ENCODE results near the gene DPCD. TPM values are rescaled to one million over a fixed set of nuclear protein-coding genes. Genes with fewer than 3 reads are reported as not detected.

DPCD gene
- total RNA-seq, 2 donors from 2014 or later = 33.3 to 52.0 TPM

GRCh38 chr10:101619983-101620382 lies 31.9 kb downstream of the DPCD start:
- Histone ChIP-seq H3K4me3 (ENCODE audit: low read length) (no peak overlapping the region), H3K36me3 (ENCODE audit: control insufficient read depth, insufficient read depth, low read length) (peaks cover 43% of the 10 kb centered on the region), H3K27me3 (ENCODE audit: control insufficient read depth, insufficient read depth, low read length, poor library complexity, severe bottlenecking) (no peaks in the 10 kb centered on the region), H3K27ac (ENCODE audit: low read depth, low read length) (no peak overlapping the region), H3K4me1 (ENCODE audit: control insufficient read depth, insufficient read depth, low read length) (peaks cover 29% of the 10 kb centered on the region), H3K9me3 (ENCODE audit: control insufficient read depth, low read length) (peaks cover 7% of the 10 kb centered on the region), H3K9ac (ENCODE audit: extremely low read depth, low read length, poor library complexity, severe bottlenecking) (no peak overlapping the region)
- Mint-ChIP-seq H3K4me1 (peaks cover 36% of the 10 kb centered on the region), H3K27me3 (ENCODE audit: insufficient read depth) (no peaks in the 10 kb centered on the region), H3K9me3 (no peaks in the 10 kb centered on the region), H3K4me3 (no peak overlapping the region), H3K27ac (no peak overlapping the region), H3K36me3 (ENCODE audit: low read depth) (peaks cover 47% of the 10 kb centered on the region)
- TF ChIP-seq CTCF (conservative IDR thresholded peaks at IDR 0.05) = no peak
- DNase-seq = no peak
- WGBS, 2 experiments (ENCODE audit: insufficient coverage in 1 of 2, insufficient read length in 1 of 2) = 89 to 97% methylated on average over 6 of the region's 6 CpGs

DNA sequence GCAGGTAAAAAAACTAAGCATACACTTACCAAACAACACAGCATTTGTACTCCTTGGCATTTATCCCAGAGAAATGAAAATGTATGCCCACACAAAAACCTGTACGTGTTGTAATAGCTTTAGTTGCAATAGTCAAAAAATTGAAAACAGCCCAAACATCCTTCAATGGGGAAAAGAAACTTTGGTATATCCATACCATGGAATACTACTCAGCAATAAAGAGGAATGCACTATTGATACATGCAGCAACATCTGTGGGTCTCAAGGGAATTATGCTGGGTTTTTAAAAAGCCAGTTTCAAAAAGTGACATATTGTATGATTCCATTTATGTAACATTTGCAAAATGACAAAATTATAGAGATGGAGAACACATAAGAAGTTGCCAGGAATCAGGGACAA lies 35.4 kb downstream of the DPCD start:
- Histone ChIP-seq H3K27me3 (ENCODE audit: control insufficient read depth, insufficient read depth, low read length, poor library complexity, severe bottlenecking) (no peaks in the 10 kb centered on the region), H3K27ac (ENCODE audit: low read depth, low read length) (no peak overlapping the region), H3K9ac (ENCODE audit: extremely low read depth, low read length, poor library complexity, severe bottlenecking) (no peak overlapping the region), H3K4me3 (ENCODE audit: low read length) (no peak overlapping the region), H3K9me3 (ENCODE audit: control insufficient read depth, low read length) (peaks cover 7% of the 10 kb centered on the region), H3K36me3 (ENCODE audit: control insufficient read depth, insufficient read depth, low read length) (peaks cover 29% of the 10 kb centered on the region), H3K4me1 (ENCODE audit: control insufficient read depth, insufficient read depth, low read length) (peaks cover 8% of the 10 kb centered on the region)
- no peak for TF ChIP-seq CTCF (conservative IDR thresholded peaks at IDR 0.05)
- H3K9me3 Mint-ChIP-seq = no peaks in the 10 kb centered on the region
- peaks cover 14% of the 10 kb centered on the region for H3K4me1 Mint-ChIP-seq
- H3K4me3 Mint-ChIP-seq = no peak overlapping the region
- no peak for DNase-seq
- H3K27ac Mint-ChIP-seq = no peak overlapping the region
- no peaks in the 10 kb centered on the region for H3K27me3 Mint-ChIP-seq (ENCODE audit: insufficient read depth)
- 100% methylated on average over 1 of the region's 1 CpG; no CpG with 5 or more reads in 1 of the 2 experiments for WGBS, 2 experiments (ENCODE audit: insufficient coverage in 1 of 2, insufficient read length in 1 of 2)
- H3K36me3 Mint-ChIP-seq (ENCODE audit: low read depth) = peaks cover 39% of the 10 kb centered on the region

GRCh38 chr10:101624526-101625102 lies 36.5 kb downstream of the DPCD start:
- no peak overlapping the region for H3K27ac Mint-ChIP-seq
- no peak overlapping the region for H3K4me3 Mint-ChIP-seq
- no peak for DNase-seq
- H3K36me3 Mint-ChIP-seq (ENCODE audit: low read depth) = peaks cover 44% of the 10 kb centered on the region
- H3K4me3 ChIP-seq (ENCODE audit: low read length) = no peak overlapping the region
- H3K9ac ChIP-seq (ENCODE audit: extremely low read depth, low read length, poor library complexity, severe bottlenecking) = no peak overlapping the region
- peaks cover 8% of the 10 kb centered on the region for H3K4me1 ChIP-seq (ENCODE audit: control insufficient read depth, insufficient read depth, low read length)
- WGBS, 2 experiments (ENCODE audit: insufficient coverage in 1 of 2, insufficient read length in 1 of 2) = 92% methylated on average over 4 of the region's 4 CpGs
- peaks cover 32% of the 10 kb centered on the region for H3K36me3 ChIP-seq (ENCODE audit: control insufficient read depth, insufficient read depth, low read length)
- H3K9me3 ChIP-seq (ENCODE audit: control insufficient read depth, low read length) = peaks cover 7% of the 10 kb centered on the region
- no peaks in the 10 kb centered on the region for H3K27me3 ChIP-seq (ENCODE audit: control insufficient read depth, insufficient read depth, low read length, poor library complexity, severe bottlenecking)
- no peak overlapping the region for H3K27ac ChIP-seq (ENCODE audit: low read depth, low read length)
- no peaks in the 10 kb centered on the region for H3K9me3 Mint-ChIP-seq
- no peaks in the 10 kb centered on the region for H3K27me3 Mint-ChIP-seq (ENCODE audit: insufficient read depth)
- H3K4me1 Mint-ChIP-seq = peaks cover 14% of the 10 kb centered on the region
- no peak for TF ChIP-seq CTCF (conservative IDR thresholded peaks at IDR 0.05)

Measured in endodermal cell (in vitro differentiated cells).